HG03432 (cell line): ENCODE results near the gene SUPT6H.

Experiments used
- ATAC-seq: cut with Tn5 transposase; IDR thresholded peaks from one replicate; pipeline ENCODE4 v1.9.1; 2021; ENCODE audit warnings: mild to moderate bottlenecking, moderate library complexity; ENCODE audit not compliant: unreplicated experiment

SUPT6H gene

DNA sequence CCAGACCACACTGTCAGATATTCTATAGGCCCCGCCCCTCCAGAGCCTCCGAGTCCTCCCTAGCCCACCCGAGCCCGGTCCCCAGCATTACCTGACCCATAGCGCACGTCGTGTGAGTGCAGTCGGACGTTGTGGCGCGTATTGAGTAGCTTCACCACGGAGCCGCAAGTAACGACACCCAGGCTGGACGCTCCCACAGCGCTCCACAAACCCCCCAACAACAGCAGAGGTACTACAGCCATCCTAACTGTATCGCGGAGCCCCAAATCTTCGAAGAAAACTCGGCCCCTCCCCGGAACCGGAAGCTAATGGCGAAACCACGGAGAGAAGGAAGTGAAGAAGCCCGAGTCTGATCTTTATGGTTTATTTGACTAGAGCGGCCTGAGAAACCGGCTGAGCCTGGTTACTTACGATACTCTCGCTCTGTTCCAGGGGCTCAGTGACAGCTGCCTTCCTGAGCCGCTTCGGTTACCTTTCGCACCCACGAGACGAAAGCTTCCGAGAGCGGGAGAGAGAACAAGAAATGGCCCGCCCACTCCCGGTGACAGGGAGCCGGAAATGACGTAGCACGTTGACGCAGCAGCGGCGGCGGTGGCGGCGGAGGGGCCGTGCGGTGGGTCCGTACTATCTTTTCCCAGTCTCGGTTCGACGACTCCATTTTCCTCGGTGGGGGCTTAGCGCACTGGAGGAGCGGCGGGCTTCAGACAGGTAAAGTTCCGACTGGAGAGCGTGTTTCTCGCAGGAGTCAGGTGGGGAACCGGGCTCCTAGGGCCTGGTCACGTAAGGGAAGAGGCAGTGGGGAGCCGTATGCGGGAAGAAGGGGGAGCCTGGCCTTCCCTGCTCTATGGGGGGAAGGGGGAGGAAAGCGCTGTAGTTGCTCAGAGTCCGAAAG lies at the start of gene SUPT6H, which contains the start of gene SDF2:
SUPT6H (plus strand) TSS at position 571 of the 892 bp plus-strand sequence. CDS start 11,197 bp downstream, outside the sequence.
SDF2 (minus strand) TSS at position 272 of the 892 bp plus-strand sequence; CDS start at position 242, 30 bp downstream.
- ATAC-seq = peak; percentile 88

DNA sequence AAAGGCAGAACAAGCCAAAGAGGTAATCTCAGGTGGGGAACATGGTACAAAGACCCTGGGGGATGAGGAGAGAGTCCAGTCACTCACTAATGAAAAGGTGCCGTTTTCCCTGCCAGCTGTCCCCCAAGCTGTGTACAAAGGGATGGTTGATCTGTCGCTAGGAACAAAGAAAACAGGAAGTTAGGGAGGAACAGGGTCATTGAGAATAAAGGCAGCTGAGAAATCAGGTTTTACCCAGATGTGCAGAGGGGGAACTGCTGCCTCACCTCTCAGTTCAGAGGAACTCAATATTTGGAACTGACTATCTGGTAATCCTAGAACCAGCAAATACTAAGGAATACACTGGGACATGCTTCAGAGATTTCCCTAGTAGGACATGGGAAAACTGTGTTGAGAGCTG lies 49.5 kb upstream of the SUPT6H start:
- ATAC-seq = no peak

DNA sequence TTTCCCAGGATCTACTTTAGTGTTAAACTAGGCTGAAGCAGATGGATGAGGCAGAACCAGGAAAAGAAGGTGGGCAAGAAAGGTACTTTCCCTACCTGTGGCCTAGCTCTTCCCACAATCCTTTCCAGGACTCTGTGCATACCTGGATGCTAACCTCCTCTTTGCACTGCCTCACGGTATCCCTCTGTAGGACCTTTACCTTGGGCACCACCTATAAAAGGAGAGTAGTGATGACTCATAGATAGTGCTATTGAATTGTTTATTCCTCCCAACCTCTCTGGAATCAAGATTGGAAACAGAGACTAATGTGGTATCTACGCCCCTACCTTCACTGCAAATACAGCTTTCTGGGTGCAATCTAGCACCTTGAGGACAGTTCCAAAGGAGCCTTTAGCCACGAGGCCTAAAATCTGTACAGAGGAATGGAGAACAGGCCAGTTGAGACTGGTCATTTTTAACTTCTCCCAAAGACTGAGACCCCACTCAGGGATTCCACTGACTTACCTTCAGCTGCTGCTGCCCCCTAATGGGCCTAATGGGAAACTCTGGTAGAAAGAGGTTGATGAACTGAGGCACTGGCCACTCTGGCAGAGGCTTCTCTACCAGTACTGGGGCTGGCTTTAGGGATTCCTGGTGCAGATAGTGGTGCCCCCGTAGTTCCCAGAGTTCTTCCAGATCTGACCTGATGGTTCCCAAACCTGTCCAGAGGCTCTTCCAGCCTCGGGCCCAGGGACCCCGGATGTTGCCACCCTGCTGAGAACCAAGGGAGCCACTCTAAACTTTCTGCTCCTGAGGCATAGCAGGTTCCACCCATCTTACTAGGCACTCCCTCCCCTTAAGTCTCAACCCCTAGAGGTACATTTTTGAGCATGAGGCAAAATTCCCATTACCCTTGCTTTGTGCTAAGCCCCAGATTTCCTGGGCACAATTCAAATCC lies 48.8 kb upstream of the SUPT6H start:
- ATAC-seq = no peak

DNA sequence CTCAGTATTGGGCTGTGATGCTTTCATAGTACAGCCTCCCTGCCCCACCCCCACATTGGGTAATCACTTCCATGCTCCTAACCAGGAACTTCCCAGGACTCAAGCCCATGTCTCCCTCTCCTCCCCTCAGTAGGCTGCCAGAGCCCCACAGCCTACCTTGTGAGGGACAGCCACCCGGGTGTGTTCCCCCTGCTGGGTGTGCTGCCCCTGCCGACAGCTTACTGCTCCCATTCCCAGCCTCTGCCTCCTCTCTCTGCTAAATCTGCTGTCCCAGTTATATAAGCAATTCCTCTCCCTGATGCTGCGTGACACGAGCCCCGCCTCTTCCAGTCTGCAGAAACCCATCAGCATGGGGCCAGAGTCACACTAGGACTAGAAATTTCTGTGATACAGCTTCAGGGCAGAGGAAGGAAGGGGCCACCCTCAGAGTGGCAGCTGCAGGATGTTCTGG lies 48.0 kb upstream of the SUPT6H start, which contains the start of gene RSKR:
RSKR (minus strand) TSS at position 255 of the 451 bp plus-strand sequence; CDS start at position 231, 24 bp downstream.
- ATAC-seq = no peak

DNA sequence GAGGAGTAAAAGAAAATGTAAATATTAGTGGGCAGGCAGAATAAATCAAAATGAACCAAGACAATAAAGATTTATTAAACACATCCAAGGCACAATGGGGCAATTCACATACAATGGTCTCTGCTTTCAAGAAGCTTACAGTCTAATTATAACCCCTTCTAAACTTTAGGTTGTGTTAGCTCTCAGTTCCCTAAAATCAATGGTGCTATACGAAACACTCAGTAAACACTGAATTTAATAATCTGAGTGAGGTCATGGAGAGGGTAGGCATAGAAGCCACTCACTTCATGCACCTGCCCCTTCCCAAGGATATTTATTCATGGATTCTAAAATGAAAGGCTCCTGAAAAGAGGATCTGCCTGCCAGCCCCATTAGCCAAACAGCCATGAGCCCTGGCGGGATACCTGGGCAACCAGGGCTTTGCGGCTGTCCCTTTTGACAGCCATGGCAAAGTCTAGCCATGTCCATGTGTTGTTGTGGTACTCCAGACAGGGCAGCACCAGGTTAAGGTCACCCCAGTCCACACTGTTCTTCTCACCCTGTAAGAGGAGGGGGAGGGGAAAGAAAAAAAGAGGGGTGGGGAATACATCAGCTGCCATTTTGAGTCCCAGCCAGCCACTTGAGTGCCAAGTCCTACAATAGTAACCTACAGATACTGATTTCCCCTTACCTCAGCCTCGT lies 46.6 kb upstream of the SUPT6H start:
- ATAC-seq = no peak

DNA sequence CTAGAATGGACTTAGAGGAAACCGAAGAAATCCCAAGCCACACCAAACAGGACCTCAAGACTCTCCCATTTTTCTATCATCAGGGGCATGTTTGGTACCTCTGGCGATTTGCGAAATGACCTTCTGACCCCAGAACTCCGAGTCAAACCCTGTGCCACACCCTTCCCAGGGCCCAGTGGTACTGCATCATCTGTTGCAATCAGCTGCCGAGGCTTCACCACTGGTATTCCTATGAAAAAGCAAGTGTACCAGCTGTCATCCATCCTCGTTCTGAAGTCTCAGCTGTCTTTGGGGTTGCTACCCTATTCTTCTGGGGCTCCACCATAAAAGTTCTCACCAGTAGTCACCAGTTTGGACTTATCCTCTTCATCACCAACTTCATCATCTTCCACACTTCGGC lies 45.7 kb upstream of the SUPT6H start:
- ATAC-seq = no peak

DNA sequence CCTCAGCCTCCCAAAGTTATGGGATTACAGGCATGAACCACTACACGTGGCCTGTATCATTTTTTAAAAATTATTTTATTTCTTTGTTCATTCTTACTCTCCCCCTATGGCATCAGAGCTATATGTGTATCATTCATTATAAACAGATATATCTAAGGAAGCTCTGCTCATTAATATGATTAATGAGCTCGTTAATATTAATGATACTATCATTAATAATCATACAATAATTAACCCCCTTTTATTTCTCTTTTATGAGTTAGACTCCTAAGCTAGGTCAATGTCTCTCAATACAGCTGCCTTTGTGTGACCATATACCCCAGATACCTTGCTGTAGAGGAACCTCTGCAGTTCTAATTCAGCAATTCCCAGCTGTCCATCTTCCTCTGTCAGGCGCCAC lies 43.5 kb upstream of the SUPT6H start:
- no peak for ATAC-seq

DNA sequence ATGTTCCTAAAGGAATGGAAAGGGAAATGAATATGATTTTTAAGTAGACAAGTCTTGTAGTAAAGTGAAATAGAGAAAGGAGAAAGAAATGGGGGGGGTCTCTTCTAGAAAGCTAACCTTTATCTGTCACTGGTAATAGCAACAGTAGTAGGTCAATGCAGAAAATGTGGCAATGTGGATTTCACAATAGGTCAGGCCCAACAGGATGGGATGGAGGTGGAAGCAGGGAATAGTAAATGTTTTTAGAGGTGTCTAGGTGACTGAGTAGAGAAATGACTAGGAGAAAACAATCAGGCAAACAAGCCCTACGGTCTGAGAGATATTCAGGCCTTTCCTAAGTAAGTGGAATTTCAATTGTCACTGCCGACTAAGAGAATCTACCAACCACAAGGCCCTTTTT lies 42.0 kb upstream of the SUPT6H start:
- ATAC-seq = no peak

DNA sequence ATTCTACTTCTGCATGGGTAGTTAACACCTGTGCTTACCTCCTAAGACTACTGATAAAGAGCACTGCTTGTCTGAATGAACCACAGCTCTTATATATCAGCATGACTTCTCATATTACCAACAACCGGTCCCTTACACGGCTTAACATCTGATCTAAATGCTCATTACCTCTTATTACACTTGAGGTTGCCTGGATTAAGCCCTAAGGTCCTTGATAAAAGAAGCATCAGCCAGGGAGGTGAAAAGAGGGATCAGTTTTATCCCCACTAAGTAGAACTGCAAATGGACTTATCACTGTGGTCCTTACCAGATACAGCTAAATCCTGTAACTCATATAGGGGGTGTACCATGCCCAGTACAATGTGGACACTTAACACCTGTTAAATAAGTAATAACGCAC lies 39.8 kb upstream of the SUPT6H start:
- no peak for ATAC-seq

DNA sequence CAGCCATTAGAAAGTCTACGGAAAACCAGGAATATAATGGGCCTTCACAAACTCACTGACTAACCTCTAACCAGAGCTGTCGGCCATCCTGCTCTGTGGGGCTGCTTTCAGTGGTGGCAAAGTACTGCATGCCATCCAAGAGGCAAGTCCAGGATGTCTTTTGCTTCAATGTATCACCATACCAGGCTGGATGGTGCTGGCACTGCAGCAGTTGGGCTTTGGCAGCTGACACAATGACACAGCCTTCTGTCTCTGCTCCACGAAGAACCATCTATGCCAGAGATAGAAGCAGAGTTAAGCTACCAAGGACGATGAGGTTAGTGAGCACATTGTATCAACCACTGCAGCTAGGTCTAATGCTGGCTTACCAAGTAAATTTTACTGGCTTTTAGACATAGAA lies 38.3 kb upstream of the SUPT6H start:
- no peak for ATAC-seq

DNA sequence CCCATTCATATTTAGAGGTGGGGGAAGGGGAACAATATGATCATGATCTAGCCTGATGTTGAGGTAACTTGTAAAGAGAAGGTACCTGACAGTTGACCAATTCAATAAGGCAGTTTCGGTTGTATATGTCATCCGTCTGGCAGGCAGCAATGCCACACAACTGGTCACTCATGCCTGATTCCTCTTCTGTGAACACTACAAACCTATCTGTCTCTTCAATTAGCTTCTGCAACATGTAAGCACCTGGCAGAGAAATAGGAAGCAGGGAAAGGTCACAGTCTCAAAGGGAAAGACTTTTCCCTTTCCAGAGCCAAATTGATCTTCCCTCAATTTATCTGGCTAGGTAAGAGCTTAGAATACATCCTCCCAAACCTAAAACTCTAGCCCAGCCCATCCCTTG lies 37.9 kb upstream of the SUPT6H start:
- no peak for ATAC-seq

DNA sequence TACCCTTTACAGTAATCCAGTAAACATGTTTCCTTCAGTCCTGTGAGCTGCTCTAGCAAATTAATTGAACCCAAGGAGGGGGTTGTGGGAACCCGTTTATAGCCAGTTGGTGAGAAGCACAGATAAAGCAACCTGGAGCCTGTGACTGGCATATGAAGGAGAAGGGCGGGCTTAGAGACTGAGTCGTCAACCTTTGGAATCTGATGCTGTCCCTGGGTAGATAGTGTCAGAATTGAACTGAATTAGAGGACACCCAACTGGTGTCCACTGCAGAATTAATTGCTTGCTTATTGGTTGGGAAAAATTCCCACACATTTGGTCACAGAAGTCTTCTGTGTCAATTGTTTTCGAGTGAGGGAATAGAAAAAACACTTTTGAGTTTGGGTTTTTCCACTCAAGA lies 35.2 kb upstream of the SUPT6H start:
- no peak for ATAC-seq

DNA sequence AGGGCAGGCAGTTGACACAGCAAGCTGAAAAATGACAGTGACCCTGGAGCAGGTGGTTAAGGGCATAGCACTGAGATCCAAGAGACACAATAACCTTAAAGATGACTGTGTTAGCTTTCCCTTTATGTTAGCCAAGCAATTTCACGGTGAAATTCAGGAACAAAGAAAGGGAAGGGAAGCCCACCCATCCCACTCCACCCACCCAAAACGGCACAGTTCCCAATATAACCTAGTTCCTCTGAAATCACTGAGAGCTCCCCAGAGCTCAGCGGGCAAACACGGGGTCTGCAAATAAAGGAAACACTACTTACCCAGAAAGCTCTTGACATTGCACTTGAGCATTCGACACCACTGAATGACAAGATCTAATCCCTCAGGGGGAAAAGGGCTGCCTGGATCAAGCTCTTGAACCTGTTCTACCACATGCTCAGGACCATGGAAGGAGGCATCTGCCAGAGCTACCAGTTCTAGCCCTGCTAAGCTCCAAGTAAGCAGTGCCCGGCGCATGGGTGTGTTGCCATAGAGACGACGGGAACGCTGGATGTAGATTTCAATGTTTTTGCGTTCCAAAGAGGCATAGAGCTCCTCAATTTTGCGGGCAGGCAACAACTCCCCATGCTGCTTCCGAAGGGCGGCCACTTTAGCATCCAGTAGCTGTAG lies 27.7 kb upstream of the SUPT6H start:
- no peak for ATAC-seq

DNA sequence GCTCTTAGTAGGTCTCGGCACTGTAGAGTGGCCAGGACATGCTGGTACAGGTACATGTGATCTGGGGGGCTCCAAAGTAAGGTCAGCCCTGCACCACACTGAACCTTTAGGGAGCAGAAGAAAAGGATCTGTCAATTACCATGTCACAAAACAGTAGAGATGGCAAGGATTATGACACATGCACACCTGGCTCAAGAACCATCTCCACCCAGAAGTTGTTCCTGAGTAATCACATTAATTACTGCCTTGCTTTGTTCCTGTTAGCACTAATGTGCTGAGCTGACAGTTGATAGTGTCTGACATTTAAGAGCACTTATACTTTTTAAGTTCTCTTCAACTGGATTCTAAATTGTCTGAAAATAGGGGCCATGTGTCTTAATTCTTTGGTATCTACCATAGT lies 26.5 kb upstream of the SUPT6H start:
- no peak for ATAC-seq

DNA sequence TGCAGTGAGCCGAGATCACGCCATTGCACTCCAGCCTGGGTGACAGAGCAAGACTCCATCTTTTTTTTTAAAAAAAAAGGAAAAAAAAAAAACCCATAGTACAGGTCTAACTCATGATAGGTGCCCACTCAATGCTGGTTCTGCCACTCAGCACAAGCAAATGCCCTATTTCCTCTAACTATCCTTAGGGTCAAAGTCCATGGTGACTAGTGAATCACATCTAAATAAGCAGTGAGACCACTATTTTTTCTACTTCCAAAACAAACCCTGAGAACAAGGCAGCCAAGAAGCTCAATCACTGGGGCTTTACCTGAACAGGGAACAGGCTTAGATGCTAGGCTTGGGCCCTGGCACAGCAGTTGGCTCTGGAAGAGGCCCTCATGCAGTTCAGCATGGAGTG lies 20.4 kb upstream of the SUPT6H start:
- ATAC-seq = no peak

DNA sequence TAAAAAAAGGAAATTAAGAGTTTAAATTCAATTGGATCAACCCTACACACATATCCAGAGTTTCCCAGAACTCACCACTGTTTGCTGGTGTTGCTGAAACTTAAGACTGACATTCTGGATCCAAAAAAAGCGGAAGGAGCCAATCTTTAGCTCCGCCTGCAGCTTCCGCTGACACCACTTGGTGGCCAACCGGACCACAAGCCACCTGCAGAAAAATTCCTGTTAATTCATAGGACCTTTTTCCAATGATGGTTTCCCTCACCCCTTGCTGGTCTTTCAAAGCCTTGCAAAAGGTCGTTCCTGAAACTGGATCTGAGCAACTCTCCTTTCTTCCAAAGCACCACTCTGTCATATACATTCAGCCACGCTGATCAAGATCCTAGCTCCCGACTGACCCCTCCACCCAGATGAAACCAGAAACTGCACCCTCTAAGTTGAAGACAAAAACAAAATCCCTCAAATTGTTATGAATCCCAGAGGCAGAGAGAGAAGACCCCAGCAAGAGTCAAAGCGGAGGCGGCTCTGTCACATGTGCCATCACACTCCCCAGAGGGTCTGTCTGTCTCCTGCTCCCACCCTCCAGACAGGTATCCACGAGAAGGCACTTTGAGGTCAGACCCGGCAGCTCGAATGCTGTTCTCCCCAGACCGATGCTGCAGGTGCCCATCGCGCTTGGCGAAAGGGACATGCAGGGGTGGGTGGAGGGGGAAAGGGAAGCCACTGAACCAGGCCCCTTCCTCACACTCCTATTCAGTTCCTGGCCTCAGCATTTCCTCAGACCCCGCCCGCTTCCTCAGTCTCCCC lies 17.8 kb upstream of the SUPT6H start:
- peak; percentile 6 for ATAC-seq

DNA sequence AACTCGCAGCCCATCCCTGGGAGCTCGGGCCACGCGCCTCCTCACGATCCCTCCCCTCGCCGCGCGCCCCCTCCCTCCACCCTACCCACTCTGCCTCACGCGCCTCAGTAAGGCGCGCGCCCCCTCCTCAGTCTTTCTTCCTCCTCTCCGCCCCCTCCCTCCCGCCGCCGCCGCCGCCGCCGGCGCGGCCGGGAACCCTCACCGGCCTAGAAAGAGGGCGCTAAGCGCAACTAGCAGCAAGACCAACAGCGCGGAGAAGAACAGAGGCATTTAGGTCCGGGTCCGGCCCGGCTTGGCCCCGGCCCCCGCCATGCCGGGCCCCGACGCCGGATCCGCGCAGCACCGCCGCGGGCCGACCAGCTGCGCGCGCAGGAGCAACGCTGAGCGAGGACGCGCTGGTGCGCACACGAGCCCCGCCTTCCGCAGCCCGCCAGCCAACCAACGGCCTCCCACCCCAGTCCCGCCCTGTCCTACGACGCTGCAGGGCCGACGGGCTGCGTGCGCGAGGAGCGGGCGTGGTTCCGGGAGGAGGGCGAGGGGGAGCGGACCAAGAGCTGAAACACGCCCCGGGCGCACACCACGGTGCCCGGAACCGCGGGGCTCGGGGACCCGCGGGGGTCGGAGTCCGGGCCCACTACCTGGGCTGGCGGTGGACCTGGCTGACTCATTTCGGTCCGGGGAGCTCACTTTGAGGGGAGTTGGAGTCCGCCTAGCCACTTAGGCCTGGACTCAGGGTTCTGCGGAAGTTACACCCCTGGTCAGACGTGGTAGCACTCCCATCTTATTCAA lies 17.0 kb upstream of the SUPT6H start, which contains the start of gene BLTP2:
BLTP2 (minus strand) TSS at position 372 of the 789 bp plus-strand sequence; CDS start at position 270, 102 bp downstream.
- ATAC-seq = peak; percentile 93

DNA sequence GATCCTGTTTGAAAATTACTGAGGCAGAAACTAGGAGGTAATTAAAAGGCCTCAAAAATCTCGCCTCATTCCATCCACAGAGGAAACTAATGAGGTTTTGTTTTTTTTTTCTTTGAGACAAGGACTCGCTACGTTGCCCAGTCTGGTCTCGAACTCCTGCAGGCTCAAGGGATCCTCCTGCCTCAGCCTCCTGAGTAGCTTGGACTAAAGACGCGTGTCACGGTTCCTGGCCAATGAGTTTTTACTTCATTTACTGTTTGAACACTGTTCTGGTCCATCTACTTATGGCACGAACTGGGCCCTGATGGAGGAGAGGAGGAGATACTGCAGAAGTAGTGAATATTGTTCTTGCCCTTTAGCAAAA lies 16.4 kb upstream of the SUPT6H start:
- ATAC-seq = peak; percentile 1
